PC-9 (cell line): ENCODE data around the gene TMOD3. TPM values are rescaled to one million over a fixed set of nuclear protein-coding genes. Genes with fewer than 3 reads are reported as not detected.

Experiments
- BruUV-seq: library from RNA; stranded (reverse); fragments of 400-500 nt; replicated peaks from 2 replicates; lab custom pipeline; 2021; lab: Mats Ljungman, UMichigan
- CTCF ChIA-PET: fragments of 300-600 bp; sonication (Branson Sonifier 250); formaldehyde crosslinking; loops from one replicate; lab custom pipeline; 2022; ENCODE audit warnings: antibody characterized with exemption; lab: Charles Lee
- POLR2A ChIA-PET: fragments of 300-600 bp; sonication (Branson Sonifier 250); formaldehyde crosslinking; loops from one replicate; lab custom pipeline; 2022; ENCODE audit warnings: antibody characterized with exemption; ENCODE audit not compliant: unreplicated experiment; lab: Charles Lee
- DNase-seq, 2 experiments: peaks; one replicate each; pipeline versions ENCODE4 v3.0.0 to v3.0.0-alpha.2; 2015 to 2022; ENCODE audit warnings: mixed read lengths in 1 of 2
- H2AFZ ChIP-seq: fragments of 200-600 bp; sonication (generic); 2 replicates; pipeline ENCODE4 v1.8.1; 2017; ENCODE audit warnings: antibody characterized with exemption
- H3F3A ChIP-seq: fragments of 200-600 bp; sonication (generic); 2 replicates; pipeline ENCODE4 v1.8.1; 2017; ENCODE audit warnings: antibody characterized with exemption, mild to moderate bottlenecking, low read depth; ENCODE audit not compliant: insufficient read depth
- H3K27ac ChIP-seq: fragments of 200-600 bp; sonication (generic); 2 replicates; pipeline ENCODE4 v1.6.1; 2016; ENCODE audit warnings: mixed run types
- H3K27me3 ChIP-seq: fragments of 200-600 bp; sonication (generic); 2 replicates; pipeline ENCODE4 v1.6.1; 2016; ENCODE audit warnings: low read depth, mixed run types; ENCODE audit not compliant: insufficient read depth
- H3K36me3 ChIP-seq: fragments of 200-600 bp; sonication (generic); 2 replicates; pipeline ENCODE4 v1.6.1; 2016; ENCODE audit warnings: low read depth, mixed run types
- H3K4me1 ChIP-seq: fragments of 200-600 bp; sonication (generic); replicated peaks from 2 replicates; pipeline ENCODE4 v1.6.1; 2016; ENCODE audit warnings: mixed run types; ENCODE audit not compliant: insufficient read depth
- H3K4me2 ChIP-seq: fragments of 200-600 bp; sonication (generic); 2 replicates; pipeline ENCODE4 v1.6.1; 2017; ENCODE audit warnings: mixed run types
- H3K4me3 ChIP-seq: fragments of 200-600 bp; sonication (generic); 2 replicates; pipeline ENCODE4 v1.6.1; 2016; ENCODE audit warnings: mixed run types
- H3K79me2 ChIP-seq: fragments of 200-600 bp; sonication (generic); 2 replicates; pipeline ENCODE4 v1.6.1; 2017; ENCODE audit warnings: low read depth, mixed run types
- H3K9me2 ChIP-seq: fragments of 200-600 bp; sonication (generic); 2 replicates; pipeline ENCODE4 v1.8.1; 2017; ENCODE audit warnings: mild to moderate bottlenecking; ENCODE audit not compliant: insufficient read depth
- H3K9me3 ChIP-seq: fragments of 200-600 bp; sonication (generic); 2 replicates; pipeline ENCODE4 v1.8.1; 2016; ENCODE audit warnings: low read depth; ENCODE audit not compliant: insufficient read depth
- H4K20me1 ChIP-seq: fragments of 200-600 bp; sonication (generic); 2 replicates; pipeline ENCODE4 v1.8.1; 2017; ENCODE audit not compliant: insufficient read depth
- EZH2 ChIP-seq: fragments of 200-600 bp; sonication (generic); IDR thresholded peaks from 2 replicates; pipeline ENCODE4 v1.8.0; 2017; ENCODE audit warnings: antibody characterized with exemption, low read depth
- intact Hi-C: fragments of 100-400 bp; cut with micrococcal nuclease; formaldehyde crosslinking; loops from one replicate; pipeline ENCODE4 v1.10.0; 2022; ENCODE audit not compliant: unreplicated experiment
- total RNA-seq: library from RNA; stranded (reverse); gene quantifications from 2 replicates; pipeline ENCODE4 v1.2.3, GENCODE V29; 2021
- TF ChIP-seq, protein P1 (sequence below): fragments of 200-600 bp; sonication (generic); conservative IDR thresholded peaks from 2 replicates; pipeline ENCODE4 v1.6.1; 2017; ENCODE audit warnings: mixed run types, antibody characterized with exemption, mild to moderate bottlenecking, moderate library complexity

TMOD3 gene
- total RNA-seq, 1 experiment from 2014 or later, result 125 TPM

GRCh38 chr15:51935466-51936104 lies 106.1 kb downstream of the TMOD3 start:
- Histone ChIP-seq H3K36me3 (no peaks in the 10 kb centered on the region), H4K20me1 (no peaks in the 10 kb centered on the region), H3K4me1 (no peaks in the 10 kb centered on the region), H3K27ac (no peak overlapping the region), H3K9me2 (no peaks in the 10 kb centered on the region), H3F3A (0 out of 2 replicates have a peak, but pooled peaks cover 3% of the 10 kb centered on the region), H3K27me3 (no peaks in the 10 kb centered on the region), H3K79me2 (no peaks in the 10 kb centered on the region), H3K4me2 (no peak overlapping the region), H3K9me3 (no peaks in the 10 kb centered on the region), H2AFZ (no peak overlapping the region), H3K4me3 (no peak overlapping the region)
- no TSS peak for BruUV-seq
- ChIA-PET POLR2A (no interaction called here), CTCF (no interaction called here)
- DNase-seq, result no peak
- intact Hi-C loops, result no loop called here
- TF ChIP-seq, protein P1, sequence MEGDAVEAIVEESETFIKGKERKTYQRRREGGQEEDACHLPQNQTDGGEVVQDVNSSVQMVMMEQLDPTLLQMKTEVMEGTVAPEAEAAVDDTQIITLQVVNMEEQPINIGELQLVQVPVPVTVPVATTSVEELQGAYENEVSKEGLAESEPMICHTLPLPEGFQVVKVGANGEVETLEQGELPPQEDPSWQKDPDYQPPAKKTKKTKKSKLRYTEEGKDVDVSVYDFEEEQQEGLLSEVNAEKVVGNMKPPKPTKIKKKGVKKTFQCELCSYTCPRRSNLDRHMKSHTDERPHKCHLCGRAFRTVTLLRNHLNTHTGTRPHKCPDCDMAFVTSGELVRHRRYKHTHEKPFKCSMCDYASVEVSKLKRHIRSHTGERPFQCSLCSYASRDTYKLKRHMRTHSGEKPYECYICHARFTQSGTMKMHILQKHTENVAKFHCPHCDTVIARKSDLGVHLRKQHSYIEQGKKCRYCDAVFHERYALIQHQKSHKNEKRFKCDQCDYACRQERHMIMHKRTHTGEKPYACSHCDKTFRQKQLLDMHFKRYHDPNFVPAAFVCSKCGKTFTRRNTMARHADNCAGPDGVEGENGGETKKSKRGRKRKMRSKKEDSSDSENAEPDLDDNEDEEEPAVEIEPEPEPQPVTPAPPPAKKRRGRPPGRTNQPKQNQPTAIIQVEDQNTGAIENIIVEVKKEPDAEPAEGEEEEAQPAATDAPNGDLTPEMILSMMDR, result no peak
- no peak for TF ChIP-seq EZH2

DNA sequence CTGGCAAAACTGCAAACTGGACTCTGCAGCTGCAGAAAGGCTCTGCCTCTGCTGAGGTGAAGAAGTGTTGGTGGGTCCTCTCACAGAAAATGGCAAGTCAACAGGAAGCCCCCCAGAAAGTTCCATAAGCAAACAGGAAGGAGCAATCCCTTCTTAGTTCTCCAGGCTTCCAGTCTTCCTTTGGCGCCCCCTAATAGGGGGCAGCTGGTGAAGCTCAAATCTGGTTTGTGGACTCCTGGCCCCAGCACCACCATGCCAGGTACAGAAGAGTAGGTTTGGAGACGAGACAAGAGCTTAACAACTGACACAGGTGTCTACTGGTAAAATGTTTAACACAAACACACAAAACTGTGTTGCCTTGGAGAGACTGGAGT lies 106.6 kb downstream of the TMOD3 start:
- POLR2A ChIA-PET, result no interaction called here
- intact Hi-C loops, result no loop called here

DNA sequence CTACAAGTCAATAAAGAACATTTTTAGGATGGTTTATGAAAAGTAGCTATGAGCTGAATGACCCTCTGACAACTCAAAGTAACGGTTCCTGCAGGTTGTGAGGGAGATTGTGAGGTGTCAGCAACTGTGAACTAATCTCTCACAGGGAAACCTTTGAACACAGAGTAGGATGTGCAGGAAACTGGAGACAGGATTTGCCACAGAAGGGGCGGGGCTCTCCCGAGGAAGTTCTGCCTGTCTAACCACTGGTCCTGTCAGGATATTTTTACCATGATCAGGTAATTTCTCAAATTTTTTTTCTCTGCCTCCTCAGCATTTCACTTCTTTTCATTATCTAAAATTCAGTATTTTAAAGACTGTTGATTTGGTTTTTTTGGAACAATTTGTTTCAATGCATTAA lies 108.8 kb downstream of the TMOD3 start:
- H4K20me1 ChIP-seq, result no peaks in the 10 kb centered on the region
- H3F3A ChIP-seq, result 0 out of 2 replicates have a peak, but pooled peaks cover 3% of the 10 kb centered on the region
- no peak for DNase-seq
- intact Hi-C loops, result no loop called here
- H3K4me1 ChIP-seq, result no peaks in the 10 kb centered on the region
- no TSS peak for BruUV-seq
- H3K27ac ChIP-seq, result no peak overlapping the region
- POLR2A ChIA-PET, result no interaction called here
- TF ChIP-seq EZH2, result no peak
- TF ChIP-seq, protein P1, result no peak
- no peaks in the 10 kb centered on the region for H3K27me3 ChIP-seq
- H3K79me2 ChIP-seq, result no peaks in the 10 kb centered on the region
- CTCF ChIA-PET, result no interaction called here
- H2AFZ ChIP-seq, result no peak overlapping the region
- no peak overlapping the region for H3K4me2 ChIP-seq
- no peak overlapping the region for H3K4me3 ChIP-seq
- H3K36me3 ChIP-seq, result no peaks in the 10 kb centered on the region
- H3K9me3 ChIP-seq, result no peaks in the 10 kb centered on the region
- no peaks in the 10 kb centered on the region for H3K9me2 ChIP-seq

More for the DNA sequence above, 106.6 kb downstream of the TMOD3 start:
- Histone ChIP-seq H3K4me2 (no peak overlapping the region), H4K20me1 (no peaks in the 10 kb centered on the region), H3K79me2 (no peaks in the 10 kb centered on the region), H3K27ac (no peak overlapping the region), H3F3A (0 out of 2 replicates have a peak, but pooled peaks cover 3% of the 10 kb centered on the region), H3K9me2 (no peaks in the 10 kb centered on the region), H2AFZ (no peak overlapping the region), H3K36me3 (no peaks in the 10 kb centered on the region), H3K4me1 (no peaks in the 10 kb centered on the region), H3K4me3 (no peak overlapping the region), H3K27me3 (no peaks in the 10 kb centered on the region), H3K9me3 (no peaks in the 10 kb centered on the region)
- TF ChIP-seq, protein P1, result no peak
- no peak for TF ChIP-seq EZH2
- CTCF ChIA-PET, result no interaction called here
- no peak for DNase-seq
- no TSS peak for BruUV-seq
